ENCODE measurements around the gene ZNF460. TPM values are rescaled to one million over a fixed set of nuclear protein-coding genes. Genes with fewer than 3 reads are reported as not detected.

ZNF460 gene
- total and polyA plus RNA-seq, 3 donors from 2014 or later = 5.0 to 65.9 (median 59.5) TPM

DNA sequence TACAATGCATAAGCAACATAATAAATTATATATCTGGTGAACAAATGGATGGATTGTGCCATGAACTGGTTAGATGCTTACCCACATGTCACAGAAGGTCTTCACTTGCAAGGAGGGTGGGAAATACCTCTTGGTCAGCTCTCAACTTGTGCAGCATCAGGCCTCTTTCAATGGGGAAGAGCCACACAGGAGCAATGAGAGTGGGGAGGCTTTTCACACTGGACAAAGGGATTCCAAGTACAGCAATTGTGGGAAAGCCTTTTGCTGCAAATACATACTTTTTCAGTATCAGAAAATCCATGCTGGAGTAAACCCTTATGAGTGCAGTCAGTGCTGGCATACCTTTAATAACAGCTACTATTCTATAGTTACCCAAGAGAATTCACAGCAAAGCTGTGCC lies 28.2 kb downstream of the ZNF460 start:
- TF ChIP-seq POLR2A (IDR thresholded peaks at IDR 0.05) = no peak
- TF ChIP-seq, protein P1, sequence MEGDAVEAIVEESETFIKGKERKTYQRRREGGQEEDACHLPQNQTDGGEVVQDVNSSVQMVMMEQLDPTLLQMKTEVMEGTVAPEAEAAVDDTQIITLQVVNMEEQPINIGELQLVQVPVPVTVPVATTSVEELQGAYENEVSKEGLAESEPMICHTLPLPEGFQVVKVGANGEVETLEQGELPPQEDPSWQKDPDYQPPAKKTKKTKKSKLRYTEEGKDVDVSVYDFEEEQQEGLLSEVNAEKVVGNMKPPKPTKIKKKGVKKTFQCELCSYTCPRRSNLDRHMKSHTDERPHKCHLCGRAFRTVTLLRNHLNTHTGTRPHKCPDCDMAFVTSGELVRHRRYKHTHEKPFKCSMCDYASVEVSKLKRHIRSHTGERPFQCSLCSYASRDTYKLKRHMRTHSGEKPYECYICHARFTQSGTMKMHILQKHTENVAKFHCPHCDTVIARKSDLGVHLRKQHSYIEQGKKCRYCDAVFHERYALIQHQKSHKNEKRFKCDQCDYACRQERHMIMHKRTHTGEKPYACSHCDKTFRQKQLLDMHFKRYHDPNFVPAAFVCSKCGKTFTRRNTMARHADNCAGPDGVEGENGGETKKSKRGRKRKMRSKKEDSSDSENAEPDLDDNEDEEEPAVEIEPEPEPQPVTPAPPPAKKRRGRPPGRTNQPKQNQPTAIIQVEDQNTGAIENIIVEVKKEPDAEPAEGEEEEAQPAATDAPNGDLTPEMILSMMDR (IDR thresholded peaks at IDR 0.05) = no peak
- no peaks in the 10 kb centered on the region for H3K27me3 ChIP-seq
- no peak for DNase-seq
- intact Hi-C loops (cut with DNase I; ENCODE audit: low total_unique reads) = no loop called here
- H3K27ac ChIP-seq = no peak overlapping the region
- H3K36me3 ChIP-seq (ENCODE audit: low read depth, missing control alignments) = no peaks in the 10 kb centered on the region
- no peaks in the 10 kb centered on the region for H3K4me1 ChIP-seq
- no peak overlapping the region for H3K4me3 ChIP-seq
- no peaks in the 10 kb centered on the region for H3K9me3 ChIP-seq

DNA sequence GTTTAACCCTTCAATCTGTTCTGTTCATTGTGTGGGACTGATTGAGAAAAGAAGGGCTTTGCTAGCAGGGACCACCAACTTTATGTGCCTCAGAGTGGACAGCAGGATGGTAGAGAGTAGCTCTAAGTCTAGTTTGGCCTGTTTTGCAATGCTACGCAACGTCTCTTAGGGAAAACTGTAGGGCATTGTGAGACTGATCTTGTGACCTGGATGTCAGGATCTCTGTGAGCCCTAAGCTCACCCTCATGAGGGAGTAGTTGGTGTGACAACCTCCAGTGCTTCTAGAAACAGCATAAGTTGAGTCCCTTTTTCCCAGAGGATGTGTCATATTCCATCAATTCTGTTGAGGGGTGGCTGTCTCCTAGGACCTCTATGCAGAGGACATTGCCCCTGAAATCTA lies 30.5 kb downstream of the ZNF460 start:
- 76 to 85% methylated on average over 2 of the region's 2 CpGs for WGBS, 2 donors
- Histone ChIP-seq H3K27me3 (no peaks in the 10 kb centered on the region), H3K27ac (no peak overlapping the region), H3K9me3 (no peaks in the 10 kb centered on the region), H3K4me3 (no peak overlapping the region), H3K36me3 (ENCODE audit: low read depth, missing control alignments) (no peaks in the 10 kb centered on the region), H3K4me1 (no peaks in the 10 kb centered on the region)
- intact Hi-C loops (cut with DNase I; ENCODE audit: low total_unique reads) = no loop called here
- TF ChIP-seq, protein P1 (IDR thresholded peaks at IDR 0.05) = no peak
- TF ChIP-seq POLR2A (IDR thresholded peaks at IDR 0.05) = no peak
- DNase-seq = no peak

DNA sequence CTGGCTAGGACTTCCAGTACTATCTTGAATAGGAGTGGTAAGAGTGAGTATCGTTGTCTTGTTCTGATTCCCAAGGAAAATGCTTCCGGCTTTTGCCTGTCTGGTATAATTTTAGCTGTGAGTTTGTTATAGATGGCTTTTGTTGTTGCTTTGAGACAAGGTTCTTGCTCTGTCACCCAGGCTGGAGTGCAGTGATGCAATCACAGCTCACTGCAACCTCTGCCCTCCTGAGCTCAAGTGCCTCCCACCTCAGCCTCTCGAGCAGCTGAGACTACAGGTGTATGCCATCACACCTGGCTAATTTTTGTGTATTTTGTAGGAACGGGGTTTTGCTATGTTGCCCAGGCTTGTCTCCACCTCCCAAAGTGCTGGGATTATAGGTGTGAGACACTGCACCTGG lies 33.9 kb downstream of the ZNF460 start:
- intact Hi-C loops (cut with DNase I; ENCODE audit: low total_unique reads) = no loop called here
- WGBS, 2 donors = 78 to 82% methylated on average over 4 of the region's 4 CpGs

DNA sequence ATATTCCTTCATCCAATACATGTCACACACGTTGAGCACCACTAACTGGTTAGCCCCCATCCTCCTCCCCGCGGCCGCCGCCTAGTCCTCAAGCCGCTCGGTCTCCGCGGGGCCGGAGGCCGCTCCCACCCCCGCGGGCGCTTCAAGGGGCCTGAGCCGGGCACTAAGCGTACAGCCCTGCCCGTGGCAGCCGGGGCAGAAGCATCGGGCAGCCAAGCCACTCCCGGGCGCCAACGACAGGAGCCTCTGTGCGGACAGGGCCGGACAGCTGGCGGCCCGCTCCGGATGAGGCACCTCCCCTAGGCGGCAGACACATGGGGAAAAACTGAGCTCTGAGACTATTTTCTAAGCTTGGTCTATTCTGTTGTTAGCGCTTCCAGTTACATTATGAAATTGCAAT lies 37.2 kb downstream of the ZNF460 start:
- no peak overlapping the region for H3K4me3 ChIP-seq

More for the DNA sequence above, 33.9 kb downstream of the ZNF460 start:
- Histone ChIP-seq H3K4me1 (no peaks in the 10 kb centered on the region), H3K4me3 (no peak overlapping the region), H3K36me3 (ENCODE audit: low read depth, missing control alignments) (no peaks in the 10 kb centered on the region), H3K27ac (no peak overlapping the region), H3K27me3 (no peaks in the 10 kb centered on the region), H3K9me3 (no peaks in the 10 kb centered on the region)
- TF ChIP-seq, protein P1 (IDR thresholded peaks at IDR 0.05) = no peak
- TF ChIP-seq POLR2A (IDR thresholded peaks at IDR 0.05) = no peak
- DNase-seq = no peak

DNA sequence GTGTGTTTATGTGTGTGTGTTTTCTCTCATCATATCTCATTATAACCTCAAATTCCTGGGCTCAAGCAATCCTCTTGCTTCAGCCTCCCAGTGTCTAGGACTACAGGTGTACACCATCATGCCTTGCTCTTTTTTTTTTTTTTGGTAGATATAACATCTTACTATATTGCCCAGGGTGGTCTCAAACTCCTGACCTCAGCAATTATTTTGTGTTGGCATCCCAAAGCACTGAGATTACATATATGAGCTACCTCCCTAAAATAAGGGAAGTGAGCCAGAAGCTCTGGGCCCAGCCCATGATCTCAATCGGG lies 39.5 kb downstream of the ZNF460 start:
- TF ChIP-seq, protein P1 (IDR thresholded peaks at IDR 0.05) = no peak
- TF ChIP-seq POLR2A (IDR thresholded peaks at IDR 0.05) = no peak
- no peak for DNase-seq
- Histone ChIP-seq H3K9me3 (no peaks in the 10 kb centered on the region), H3K4me3 (peak overlapping the region; percentile 91 to 94), H3K4me1 (peaks cover 7% of the 10 kb centered on the region), H3K27ac (peak overlapping the region; percentile 83 to 90), H3K27me3 (no peaks in the 10 kb centered on the region), H3K36me3 (ENCODE audit: low read depth, missing control alignments) (no peaks in the 10 kb centered on the region)
- 0% methylated on average over 1 of the region's 1 CpG for WGBS, 2 donors
- intact Hi-C loops (cut with DNase I; ENCODE audit: low total_unique reads) = no loop called here

More for the DNA sequence above, 37.2 kb downstream of the ZNF460 start:
- Histone ChIP-seq H3K27me3 (no peaks in the 10 kb centered on the region), H3K36me3 (ENCODE audit: low read depth, missing control alignments) (no peaks in the 10 kb centered on the region), H3K4me1 (peaks cover 7% of the 10 kb centered on the region), H3K9me3 (no peaks in the 10 kb centered on the region), H3K27ac (no peak overlapping the region)
- intact Hi-C loops (cut with DNase I; ENCODE audit: low total_unique reads) = no loop called here
- no peak for DNase-seq
- 1 to 6% methylated on average over 21 to 29 of the region's 29 CpGs for WGBS, 2 donors
- no peak for TF ChIP-seq POLR2A (IDR thresholded peaks at IDR 0.05)
- TF ChIP-seq, protein P1 (IDR thresholded peaks at IDR 0.05) = no peak
